Central memory CD4-positive, alpha-beta T cell (primary cell): ENCODE data around the gene GRIA4.

Experiments
- DNase-seq: peaks from one replicate; pipeline ENCODE4 v3.0.0; 2022

Gene GRIA4

DNA sequence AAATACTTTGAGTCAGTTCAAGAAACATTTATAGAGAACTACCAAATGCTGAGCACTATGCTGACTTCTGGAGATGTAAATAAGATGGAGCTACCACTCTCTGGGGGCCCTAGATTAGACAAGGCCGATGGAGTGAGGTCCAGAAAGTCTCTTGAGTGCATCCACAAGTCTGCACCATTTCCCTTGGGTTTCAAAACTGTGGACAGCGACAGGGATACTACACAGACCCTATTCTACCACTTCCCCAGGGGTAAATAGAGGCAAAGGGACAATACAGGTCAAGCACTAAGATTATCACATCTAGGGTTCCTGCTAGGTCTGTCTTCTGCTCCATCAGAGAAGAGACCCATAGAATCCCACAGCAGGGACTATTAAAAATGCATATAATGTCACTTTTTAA is 183.2 kb downstream of the GRIA4 start:
- DNase-seq = no peak

DNA sequence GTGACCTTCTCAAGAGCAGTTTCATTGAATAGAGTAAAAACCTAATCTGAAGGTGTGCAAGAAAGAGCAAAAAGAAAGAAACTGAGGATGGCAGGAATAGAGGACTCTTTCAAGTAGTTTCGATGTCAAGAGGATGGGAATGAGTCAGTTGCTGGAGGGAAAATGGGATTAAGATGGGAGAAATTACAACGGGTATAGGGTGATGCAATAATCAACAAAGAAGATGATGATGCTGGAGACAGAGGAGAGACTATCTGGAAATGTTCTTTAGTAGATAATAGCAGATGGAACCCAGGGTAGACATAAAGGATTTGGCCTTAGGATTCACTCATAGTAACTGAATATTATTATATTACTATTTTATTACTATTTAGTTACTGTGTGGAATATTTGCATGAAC is 189.4 kb downstream of the GRIA4 start:
- no peak for DNase-seq

DNA sequence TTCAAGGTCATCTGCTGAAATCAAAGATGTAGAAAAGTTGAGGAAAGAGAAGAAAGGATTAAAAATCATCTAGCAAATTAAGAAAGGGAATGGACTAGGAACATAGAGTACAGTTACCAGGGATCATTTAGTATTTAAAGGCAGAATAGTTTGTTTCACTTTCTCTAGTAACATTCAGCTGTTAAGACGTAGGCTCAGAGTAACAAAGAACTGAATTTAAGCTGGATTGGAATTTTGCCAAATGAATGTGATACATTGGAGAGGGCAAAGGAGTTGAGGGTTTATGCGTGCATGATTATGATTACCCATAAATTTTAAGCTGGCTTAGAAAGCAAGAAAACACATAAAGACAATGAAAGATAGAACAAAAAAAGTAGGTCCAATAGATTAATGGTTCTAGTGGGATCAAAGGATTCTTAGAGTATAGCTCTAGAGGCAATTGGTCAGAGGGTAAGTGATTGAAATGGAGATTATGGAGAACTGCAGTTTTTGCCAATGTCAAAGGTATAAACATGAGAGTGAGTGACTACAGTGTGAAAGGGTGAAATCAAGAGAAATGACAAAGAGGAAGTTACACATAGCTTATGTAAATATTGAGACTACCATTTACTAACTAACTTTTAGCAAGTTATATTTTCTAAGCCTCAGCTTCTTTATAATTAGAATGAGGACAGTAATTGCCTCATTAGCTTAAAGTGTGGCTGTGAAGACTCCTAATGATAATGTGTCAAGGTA is 190.0 kb downstream of the GRIA4 start:
- no peak for DNase-seq

DNA sequence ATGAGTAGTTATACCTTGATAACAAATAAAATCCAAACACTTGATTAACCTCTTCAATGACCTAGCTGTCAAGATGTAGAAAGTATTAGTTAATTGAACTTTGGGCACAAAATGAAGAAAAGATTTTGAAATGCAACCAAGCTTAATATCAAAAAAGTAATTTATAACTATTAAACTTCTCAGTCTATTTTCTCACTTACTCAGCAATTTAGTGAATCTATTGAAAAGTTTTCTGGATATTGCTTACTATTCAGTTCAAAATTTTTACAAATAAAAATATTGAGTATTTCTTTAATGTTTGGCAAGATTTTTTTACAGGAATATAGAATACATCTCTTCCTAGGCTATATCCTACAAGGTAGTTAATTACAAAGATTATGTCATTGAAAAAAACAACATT is 192.5 kb downstream of the GRIA4 start:
- no peak for DNase-seq

DNA sequence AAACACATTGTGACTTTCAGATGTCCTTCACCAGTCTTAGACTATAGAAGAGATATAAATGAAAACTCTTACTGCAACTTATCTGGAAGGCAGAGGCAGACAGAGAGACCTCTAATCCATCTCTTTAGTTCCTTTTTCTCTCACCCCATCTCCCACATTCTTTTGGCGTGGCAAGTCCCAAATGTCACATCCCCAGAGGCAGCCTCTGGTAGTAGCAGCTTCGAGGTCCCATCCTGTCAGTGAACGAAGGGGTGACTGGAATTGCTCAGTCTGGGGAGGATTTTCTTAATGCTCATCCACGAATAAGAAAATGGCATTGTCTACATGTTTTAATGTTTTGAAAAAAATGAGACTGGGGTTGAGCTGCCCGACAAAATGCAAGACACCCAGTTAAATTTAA is 201.4 kb downstream of the GRIA4 start:
- no peak for DNase-seq

DNA sequence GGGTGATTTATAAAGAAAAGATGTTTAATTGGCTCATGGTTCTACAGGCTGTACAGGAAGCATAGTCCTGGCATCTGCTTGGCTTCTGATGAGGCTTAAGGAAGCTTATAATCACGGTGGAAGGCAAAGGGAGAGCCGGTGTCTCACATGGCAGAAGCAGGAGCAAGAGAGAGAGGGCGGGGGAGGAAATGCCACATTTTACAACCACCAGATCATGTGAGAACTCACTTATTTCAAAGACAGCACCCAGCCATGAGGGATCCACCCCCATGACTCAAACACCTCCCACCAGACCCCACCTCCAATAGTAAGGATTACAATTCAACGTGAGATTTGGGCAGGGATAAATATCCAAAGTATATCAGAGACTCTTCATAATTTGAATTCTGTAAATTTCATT is 211.5 kb downstream of the GRIA4 start:
- DNase-seq = no peak

DNA sequence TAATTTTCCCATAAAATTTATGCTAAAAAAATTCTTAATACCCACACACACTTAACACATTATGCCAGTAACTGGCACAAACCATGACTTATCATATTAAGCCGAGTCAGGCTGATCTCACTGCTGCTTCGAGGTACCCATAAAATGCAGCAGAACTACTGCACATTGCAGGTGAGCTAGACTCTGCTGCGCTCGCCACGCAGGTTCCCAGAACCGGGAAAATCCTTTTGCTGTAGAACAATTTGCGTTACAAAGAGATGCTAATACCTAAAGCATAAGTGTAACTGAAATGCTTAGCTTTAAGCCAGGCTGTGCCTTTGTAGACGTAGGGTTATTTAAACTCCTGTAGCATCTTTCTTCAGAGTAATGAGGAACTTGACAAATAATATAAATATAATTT is 211.9 kb downstream of the GRIA4 start:
- DNase-seq = no peak

DNA sequence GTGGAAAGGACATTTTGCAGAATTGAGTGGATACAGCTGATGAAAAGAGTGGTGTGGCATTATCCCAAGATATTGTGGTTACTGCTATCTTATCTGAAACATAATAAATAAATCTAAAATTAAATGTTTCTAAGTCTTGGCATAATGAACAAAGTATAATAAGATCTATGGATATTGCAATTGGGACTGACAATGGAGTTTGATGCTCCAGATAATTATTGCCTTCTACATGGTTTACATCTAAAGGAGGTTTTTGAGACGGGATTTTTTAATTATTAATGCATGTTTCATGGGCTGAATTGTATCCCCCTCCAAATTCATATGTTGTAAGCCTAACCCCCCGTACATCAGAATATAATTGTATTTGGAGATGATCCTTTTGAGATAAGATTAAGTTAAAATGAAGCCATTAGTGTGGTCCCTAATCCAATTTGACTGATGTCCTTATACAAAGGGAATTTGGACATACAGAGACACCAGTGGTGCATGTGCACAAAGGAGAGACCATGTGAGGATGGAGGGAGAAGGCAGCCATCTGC is 213.7 kb downstream of the GRIA4 start:
- DNase-seq = no peak

DNA sequence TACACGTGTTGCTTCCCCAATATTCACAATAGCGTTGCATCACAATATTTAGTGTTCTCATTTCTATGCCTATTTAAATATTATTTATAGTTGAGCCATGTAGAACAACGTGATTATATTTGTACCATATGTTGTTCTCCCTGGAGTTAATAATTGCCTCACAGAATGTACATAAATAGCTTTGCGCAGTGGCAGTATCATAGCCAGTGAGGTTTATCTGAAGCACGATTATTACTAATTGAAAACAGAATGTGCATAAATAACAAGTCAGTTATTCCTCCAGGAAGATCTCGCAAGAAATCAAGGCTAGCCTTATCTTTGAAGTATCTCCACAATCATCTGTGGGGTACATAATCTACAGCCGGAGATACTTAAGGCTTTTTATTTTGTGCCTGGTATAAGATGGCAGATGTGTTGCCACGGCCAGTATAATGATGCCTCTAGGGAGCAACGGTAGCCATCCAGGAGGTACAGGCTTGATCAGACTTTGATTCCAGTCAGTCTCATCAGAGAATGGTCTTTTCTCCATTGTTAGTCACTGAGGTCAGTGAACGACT is 214.7 kb downstream of the GRIA4 start:
- no peak for DNase-seq

DNA sequence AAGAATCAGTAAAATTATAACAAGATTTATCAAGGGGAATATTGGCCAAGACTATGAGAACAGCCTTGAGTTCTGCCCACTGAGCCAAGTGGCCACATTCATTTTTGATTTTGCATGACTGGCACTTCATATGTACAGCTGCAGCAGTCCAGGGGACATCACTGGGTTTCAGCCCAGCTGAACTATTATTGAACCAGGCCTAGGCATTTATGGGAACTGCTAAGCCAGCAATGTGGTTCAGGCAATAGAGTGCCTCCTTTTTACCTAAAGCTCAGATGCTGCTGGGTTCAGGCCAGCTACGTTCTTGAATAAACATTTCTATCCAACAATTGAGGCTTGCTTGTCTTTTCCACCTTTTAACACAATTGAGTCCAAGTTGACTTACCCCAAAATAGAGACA is 215.3 kb downstream of the GRIA4 start:
- DNase-seq = no peak

DNA sequence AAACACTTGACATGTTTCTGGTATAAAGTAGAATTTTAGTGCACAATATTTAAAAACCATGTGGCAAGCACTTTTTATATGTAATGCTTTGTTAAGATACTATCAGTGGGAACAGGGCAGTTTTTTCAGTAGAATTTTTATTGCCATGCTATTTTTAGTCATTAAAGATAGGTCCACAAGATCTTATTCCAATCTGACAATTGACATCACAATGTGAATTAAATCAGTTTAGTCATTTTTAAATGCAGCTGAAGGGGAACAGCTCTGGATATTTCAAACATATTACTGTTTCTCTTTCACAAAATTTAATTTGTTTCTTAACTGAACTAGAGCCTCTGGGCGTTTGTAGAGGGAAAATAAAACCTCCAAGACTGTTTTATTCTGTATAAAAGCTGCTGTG is 218.0 kb downstream of the GRIA4 start:
- DNase-seq = no peak

DNA sequence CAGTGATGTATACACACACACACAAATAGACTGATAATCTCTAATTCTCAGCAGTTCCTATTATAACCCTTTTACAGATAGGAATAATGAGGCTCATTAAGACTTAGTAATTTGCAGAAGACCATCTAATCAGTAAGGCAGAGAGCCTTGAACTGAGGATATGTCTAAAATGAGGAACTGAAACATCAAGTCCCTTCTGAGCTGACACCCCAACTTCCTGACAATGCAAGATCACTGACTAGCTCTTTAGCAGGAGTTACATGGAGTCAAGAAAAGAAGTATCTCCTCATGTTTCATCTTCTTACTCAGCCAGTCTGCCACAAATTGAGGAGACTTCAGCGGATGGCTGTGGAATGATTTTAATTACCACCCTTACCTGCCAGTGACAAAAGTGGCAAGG is 219.2 kb downstream of the GRIA4 start:
- DNase-seq = no peak

DNA sequence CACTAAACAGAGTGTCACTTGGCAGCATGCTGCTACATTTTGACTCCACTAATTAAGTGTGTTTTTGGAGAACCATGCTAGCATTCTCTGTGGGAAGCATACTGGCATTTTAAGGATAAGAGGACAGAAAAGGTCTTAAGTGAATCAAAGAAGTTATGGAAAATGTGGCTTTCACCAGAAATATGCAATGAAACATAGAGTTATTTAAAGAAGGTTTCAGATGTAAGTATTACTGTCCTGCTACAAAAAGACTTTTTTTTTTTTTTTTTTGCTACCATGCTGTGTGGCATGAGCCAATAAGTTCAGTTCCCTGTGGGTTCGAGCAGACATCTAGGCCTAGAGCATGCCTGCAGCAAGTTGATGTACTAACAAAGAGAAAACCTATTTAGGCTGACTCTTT is 224.6 kb downstream of the GRIA4 start:
- no peak for DNase-seq

DNA sequence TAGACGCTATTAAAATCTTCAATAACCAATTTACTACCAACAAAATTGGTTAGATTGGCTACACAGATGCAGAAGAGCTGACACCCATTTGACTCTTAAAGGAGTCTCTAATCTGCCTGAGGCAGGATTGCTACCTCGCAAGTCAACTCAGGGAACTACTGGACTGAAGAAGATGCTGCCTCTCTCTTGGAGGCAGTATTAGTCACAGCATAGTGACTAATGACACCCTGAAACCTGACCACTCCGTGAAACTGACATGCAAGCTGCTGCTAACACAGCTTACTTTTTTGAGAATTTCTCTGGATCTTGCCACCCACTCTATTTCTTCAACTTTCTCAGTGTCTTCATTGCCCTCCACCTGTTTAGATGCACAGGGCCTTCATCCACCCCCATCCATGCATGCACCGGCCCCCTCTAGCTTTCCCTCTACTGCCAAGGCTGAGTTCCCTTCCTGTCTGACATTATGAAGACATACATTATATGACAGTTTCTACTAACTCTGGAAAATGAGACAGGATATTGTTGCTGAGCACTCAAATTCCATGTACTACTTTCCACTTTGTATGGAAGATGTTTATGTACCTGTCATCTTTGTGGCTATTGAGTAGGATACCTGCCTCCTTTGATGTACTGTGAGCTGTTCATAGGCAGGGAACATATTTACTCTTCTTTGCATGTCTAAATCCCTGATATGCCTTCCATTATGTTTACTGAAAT is 229.0 kb downstream of the GRIA4 start:
- DNase-seq = no peak

DNA sequence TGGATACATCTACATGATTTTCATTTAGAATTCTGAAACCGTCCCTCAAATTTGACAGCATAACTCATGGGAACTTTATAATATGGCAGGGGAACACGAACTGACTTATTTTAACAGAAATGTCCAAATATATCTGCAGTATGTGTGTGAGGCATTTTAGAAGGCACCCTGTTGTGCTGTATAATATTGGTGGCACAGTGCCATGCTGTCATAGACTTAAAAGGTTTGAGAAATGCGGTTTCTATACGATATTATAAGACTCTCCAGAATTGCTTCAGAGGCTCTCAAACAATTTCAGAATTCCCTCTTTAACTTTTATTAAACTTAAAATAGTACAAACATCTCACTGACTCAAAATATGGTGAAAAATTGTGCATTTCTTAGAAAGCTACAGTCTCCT is 230.5 kb downstream of the GRIA4 start:
- no peak for DNase-seq

DNA sequence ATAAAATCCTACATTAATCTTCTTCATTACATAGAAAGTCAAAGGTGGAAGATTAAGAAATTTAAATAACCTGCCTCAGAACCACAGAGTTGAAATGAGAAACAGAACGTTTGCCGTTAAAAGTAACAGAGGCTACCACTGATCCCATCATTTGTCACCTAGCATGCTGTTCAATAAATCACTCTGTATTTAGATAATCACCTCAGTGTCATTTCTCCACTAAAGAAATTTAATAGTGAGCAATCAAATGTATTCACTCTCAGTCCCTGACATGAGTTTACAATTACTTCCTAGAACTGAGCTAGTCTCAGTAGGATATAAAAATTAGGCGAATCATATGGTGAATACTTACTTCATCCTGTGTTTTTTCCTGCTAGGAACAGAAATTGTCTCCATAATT is 242.5 kb downstream of the GRIA4 start:
- DNase-seq = no peak

DNA sequence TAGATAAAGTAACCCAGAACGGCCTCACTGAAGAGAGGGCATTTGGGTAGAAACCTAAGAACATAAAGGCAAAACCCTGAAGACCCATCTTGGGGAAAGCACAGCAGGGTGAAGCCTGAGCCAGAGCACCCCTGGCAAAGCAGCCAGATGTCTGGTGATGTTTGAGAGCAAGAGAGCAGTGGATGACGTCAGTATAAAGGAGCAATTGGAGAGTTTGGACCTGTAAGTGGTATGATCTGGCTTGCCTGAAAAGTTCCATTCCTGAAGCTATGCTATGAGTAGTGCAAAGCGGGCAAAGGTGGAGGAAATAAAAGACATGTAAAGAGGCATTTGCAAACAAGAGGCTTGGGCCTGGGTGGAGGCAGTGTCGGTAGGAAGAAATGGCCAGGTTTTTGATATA is 244.4 kb downstream of the GRIA4 start:
- DNase-seq = no peak

DNA sequence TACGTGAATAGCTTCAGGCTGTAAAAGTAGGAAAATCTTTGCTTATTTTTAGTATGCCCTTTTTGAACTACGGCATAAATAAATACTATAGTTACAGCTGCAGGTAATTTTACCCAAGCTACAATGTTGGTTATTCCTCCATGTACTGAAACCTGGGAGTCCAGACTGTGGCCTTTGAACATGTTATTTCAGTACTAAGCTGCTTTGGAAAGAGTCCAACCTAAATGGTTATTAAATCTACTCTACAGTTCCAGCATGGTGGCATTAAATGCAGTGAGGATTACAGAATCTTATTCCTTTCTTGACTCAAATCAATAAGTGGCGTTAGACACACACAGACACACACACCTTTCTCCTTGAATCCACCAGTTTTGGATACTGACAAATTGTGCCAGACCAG is 247.1 kb downstream of the GRIA4 start:
- DNase-seq = no peak

DNA sequence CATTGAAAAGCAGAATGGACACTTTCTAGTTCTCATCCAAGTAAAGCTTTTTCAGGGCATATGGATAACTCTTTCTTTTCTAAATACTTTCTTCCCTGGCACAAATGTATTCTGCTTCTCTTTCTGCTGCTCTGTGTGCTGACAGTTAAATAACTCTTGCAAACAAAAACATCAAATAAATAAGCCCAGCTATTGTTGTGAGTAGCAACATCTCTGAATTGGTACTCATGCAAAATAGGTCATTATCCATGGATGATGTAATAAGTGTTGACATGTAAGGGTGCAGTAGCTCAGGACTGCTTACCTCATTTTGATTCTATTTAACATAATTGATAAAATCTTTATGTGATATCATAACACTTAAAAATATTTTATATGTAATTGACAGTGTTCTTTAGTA is 247.9 kb downstream of the GRIA4 start:
- no peak for DNase-seq

DNA sequence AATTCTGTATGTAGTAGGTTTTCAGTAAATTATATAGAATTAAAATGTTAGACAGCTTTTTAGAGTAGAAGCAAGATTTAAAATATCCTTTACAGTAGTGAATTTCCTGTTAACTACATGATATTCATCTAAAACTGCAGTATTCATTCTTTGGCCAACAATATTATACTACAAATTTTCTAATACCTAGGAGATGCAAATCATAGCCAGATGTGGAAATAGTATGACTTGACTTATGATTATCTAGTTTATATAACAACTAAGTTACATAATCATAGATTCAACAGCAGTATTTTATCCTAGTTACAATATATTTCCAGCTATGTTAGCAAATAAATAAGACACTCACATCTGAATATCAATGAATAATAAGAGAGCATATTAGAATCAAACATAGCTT is 249.0 kb downstream of the GRIA4 start:
- no peak for DNase-seq

DNA sequence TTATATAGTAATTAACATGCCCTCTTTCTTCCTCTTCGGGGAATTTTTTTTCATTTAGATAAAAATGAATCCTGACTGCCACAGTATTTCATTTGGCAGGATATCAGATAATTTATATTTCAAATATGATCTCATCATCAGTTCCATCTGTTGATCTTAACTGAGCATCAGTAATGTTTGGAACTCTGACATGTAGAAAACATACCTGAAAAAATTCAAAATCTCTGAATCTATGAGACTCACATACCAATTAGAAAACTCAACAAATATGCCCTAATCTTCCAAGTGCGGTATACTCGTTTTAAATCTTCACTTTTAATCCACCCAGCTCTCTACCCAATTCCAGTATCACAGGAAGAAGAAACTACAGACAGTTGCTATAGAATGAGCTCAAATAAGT is 250.2 kb downstream of the GRIA4 start:
- DNase-seq = no peak

DNA sequence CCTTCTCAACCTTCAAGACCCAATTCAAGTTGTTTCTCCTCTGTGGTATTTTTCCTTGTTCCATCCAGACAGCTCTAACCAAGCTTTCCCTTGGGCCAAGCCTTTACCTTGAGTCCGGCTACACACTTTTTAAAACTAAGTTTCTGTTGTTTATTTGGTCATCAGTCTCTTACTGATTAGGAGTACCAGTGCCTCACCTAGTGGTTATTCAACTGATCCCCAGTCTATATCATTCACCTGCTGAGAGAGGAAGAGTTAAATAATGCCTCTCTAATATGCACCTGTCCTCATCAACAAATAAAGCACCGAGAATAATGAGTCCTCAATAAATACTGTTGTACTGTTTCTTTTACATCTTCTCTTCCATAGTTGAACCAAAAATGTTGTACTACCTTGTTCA is 251.4 kb downstream of the GRIA4 start:
- no peak for DNase-seq

DNA sequence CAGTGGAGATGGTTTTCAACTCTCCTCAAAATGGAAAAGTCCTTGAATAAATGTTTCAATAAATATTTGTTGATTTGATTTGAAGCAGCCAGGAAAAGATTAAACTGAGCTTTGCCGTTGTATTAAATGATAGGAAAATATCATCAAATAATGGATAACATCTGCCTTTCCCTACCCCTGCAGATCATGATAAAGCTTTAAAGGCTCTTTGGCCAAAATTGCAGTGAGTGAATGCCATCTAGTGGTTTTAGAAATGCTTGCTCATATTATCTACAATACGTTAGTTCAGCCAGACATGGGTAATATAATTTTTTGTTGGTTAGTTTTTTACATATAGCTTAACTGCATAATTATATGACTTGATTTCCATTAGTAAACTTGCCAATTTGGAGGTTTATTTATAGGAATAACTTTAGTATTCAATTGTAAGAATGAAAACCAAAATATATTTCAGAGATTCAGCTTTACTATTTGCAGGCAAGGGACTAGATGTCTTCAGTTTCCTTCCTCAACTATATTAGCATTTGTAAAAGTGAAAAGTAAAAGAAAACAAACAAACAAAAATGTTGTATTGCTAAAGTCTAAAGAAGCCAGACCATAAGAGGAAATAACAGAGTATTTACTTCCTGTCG is 253.0 kb downstream of the GRIA4 start:
- peak; percentile 16 for DNase-seq

DNA sequence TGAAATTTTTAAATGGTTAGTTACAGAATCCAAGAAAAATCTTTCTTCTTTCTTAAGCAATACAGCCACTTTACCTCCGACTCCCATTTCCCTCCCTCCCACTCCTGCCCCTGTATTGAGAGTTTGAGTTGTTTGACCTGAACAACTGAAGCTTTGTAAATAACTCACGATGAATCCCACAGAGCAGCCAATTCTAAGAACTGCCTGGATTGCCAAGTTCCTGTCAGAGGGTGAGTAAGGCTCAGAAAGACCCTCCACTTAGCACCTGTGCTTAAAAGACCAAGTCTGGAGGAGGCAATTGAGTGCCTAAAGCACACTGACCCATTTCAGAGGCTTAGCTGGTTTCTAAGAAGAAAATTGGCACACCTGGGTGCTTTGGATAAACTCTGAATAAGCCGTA is 253.7 kb downstream of the GRIA4 start:
- DNase-seq = no peak
